ENCODE measurements around the gene RNASET2. TPM values are rescaled to one million over a fixed set of nuclear protein-coding genes. Genes with fewer than 3 reads are reported as not detected.
A peak's percentile ranks its signal among the peaks of the same experiment; 100 is the strongest.

Gene RNASET2
- total and polyA plus RNA-seq, 2 experiments from 2014 or later = 144 to 266 TPM

DNA sequence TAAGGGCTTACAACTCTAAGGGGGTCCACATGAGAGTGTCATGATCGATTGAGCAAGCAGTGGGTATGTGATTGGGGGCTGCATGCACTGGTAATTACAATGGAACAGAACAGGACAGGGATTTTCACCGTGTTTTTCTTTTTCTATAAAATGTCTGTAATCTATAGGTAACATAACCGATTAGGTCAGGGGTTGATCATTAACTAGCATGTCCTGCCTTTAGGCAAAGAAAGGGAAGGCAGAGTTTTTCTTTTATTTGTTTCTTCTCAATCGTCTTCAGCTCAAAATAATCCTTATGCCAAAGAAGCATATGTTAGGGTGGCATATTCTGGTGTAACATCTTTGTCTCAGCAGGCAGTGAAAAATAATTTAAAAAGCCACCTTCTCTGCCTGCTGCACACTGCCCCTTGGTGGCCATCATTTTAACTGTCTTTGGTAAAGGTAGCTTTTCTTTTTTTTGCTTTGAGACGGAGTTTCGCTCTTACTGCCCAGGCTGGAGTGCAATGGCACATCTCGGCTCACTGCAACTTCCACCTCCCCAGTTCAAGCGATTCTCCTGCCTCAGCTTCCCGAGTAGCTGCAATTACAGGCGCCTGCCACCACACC lies 33.2 kb upstream of the RNASET2 start:
- TF ChIP-seq, protein P1, sequence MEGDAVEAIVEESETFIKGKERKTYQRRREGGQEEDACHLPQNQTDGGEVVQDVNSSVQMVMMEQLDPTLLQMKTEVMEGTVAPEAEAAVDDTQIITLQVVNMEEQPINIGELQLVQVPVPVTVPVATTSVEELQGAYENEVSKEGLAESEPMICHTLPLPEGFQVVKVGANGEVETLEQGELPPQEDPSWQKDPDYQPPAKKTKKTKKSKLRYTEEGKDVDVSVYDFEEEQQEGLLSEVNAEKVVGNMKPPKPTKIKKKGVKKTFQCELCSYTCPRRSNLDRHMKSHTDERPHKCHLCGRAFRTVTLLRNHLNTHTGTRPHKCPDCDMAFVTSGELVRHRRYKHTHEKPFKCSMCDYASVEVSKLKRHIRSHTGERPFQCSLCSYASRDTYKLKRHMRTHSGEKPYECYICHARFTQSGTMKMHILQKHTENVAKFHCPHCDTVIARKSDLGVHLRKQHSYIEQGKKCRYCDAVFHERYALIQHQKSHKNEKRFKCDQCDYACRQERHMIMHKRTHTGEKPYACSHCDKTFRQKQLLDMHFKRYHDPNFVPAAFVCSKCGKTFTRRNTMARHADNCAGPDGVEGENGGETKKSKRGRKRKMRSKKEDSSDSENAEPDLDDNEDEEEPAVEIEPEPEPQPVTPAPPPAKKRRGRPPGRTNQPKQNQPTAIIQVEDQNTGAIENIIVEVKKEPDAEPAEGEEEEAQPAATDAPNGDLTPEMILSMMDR (IDR thresholded peaks at IDR 0.05; ENCODE audit: poor library complexity) = peak; percentile 46
- TF ChIP-seq EZH2 (IDR thresholded peaks at IDR 0.05; ENCODE audit: borderline replicate concordance) (no peak), EZH2phosphoT487 (IDR thresholded peaks at IDR 0.05; ENCODE audit: low read depth, severe bottlenecking, unreplicated experiment) (no peak)
- H3K4me1 ChIP-seq (ENCODE audit: insufficient read depth) = peaks cover 4% of the 10 kb centered on the region
- no peaks in the 10 kb centered on the region for H3K9me2 ChIP-seq (replicated peaks; ENCODE audit: insufficient read depth)
- DNase-seq (ENCODE audit: low spot score) = peak; percentile 36
- no peak overlapping the region for H3K4me2 ChIP-seq
- H2AFZ ChIP-seq = no peak overlapping the region
- H3K27ac ChIP-seq = no peak overlapping the region
- H3K27me3 ChIP-seq = no peaks in the 10 kb centered on the region
- H3K9me3 ChIP-seq (ENCODE audit: low read depth) = no peaks in the 10 kb centered on the region
- no peaks in the 10 kb centered on the region for H4K20me1 ChIP-seq (ENCODE audit: insufficient read depth, poor library complexity, severe bottlenecking)
- no peaks in the 10 kb centered on the region for H3K36me3 ChIP-seq (replicated peaks; ENCODE audit: insufficient read depth, low read depth)
- WGBS (ENCODE audit: low lambda C conversion rate, missing lambda C conversion rate) = 53% methylated on average over 7 of the region's 10 CpGs
- peaks cover 3% of the 10 kb centered on the region for H3K79me2 ChIP-seq
- H3K4me3 ChIP-seq = no peak overlapping the region

DNA sequence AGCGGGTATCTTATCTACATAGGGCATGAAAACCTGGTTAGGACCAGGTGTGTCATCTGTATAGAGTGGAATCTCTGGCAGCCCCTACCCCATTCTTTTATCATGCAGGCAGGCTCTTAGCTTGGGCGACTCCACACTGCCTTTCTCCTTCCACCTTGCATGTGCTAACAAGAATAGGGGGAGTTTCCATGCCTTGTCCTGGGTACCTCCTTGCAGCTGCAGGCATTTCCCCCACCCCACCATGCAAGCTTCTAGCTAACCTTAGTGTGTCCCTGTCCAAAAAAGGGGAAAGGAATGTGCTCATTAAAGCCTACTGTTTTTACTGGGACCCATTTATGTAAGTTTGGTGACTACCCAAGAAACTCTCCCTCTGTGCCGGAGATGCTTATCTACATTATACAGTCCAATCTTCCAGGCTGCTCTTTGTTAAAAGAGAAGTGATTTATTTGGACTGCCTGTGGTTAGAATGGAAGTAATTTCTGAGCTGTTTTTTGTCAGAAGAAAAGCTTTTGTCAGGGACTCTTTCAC lies 32.4 kb upstream of the RNASET2 start:
- Histone ChIP-seq H3K36me3 (replicated peaks; ENCODE audit: insufficient read depth, low read depth) (no peaks in the 10 kb centered on the region), H2AFZ (no peak overlapping the region), H3K27me3 (no peaks in the 10 kb centered on the region), H3K79me2 (peaks cover 3% of the 10 kb centered on the region), H4K20me1 (ENCODE audit: insufficient read depth, poor library complexity, severe bottlenecking) (no peaks in the 10 kb centered on the region), H3K27ac (peak overlapping the region; percentile 51), H3K4me2 (peak overlapping the region; percentile 53), H3K9me2 (replicated peaks; ENCODE audit: insufficient read depth) (no peaks in the 10 kb centered on the region), H3K4me3 (no peak overlapping the region), H3K9me3 (ENCODE audit: low read depth) (no peaks in the 10 kb centered on the region), H3K4me1 (ENCODE audit: insufficient read depth) (peaks cover 4% of the 10 kb centered on the region)
- DNase-seq (ENCODE audit: low spot score) = no peak
- WGBS (ENCODE audit: low lambda C conversion rate, missing lambda C conversion rate) = 45% methylated on average over 3 of the region's 3 CpGs
- TF ChIP-seq EZH2 (IDR thresholded peaks at IDR 0.05; ENCODE audit: borderline replicate concordance) (no peak), EZH2phosphoT487 (IDR thresholded peaks at IDR 0.05; ENCODE audit: low read depth, severe bottlenecking, unreplicated experiment) (no peak)
- TF ChIP-seq, protein P1 (IDR thresholded peaks at IDR 0.05; ENCODE audit: poor library complexity) = no peak

DNA sequence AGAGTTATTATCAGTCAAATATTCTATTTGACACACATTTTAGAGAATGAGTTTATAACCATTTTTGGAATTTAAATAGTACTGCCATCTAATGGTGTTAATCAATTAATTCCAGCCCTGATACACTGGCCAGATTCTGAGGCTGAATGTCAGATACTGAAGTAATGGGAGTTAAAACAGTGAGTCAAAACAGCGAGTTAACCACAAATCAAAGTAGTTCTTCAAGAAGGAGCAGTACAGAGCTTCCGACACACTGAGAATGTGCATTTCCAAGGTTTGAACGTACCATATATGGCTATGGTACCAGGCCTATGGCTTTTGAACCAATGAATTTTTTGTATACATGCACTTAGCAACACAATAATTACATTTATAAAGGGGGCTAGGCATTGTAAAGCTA lies 31.6 kb upstream of the RNASET2 start:
- no peak for DNase-seq (ENCODE audit: low spot score)
- no peak overlapping the region for H2AFZ ChIP-seq
- H3K9me2 ChIP-seq (replicated peaks; ENCODE audit: insufficient read depth) = no peaks in the 10 kb centered on the region
- no peaks in the 10 kb centered on the region for H4K20me1 ChIP-seq (ENCODE audit: insufficient read depth, poor library complexity, severe bottlenecking)
- no peaks in the 10 kb centered on the region for H3K9me3 ChIP-seq (ENCODE audit: low read depth)
- H3K27ac ChIP-seq = peak overlapping the region; percentile 51
- TF ChIP-seq EZH2 (IDR thresholded peaks at IDR 0.05; ENCODE audit: borderline replicate concordance) (no peak), EZH2phosphoT487 (IDR thresholded peaks at IDR 0.05; ENCODE audit: low read depth, severe bottlenecking, unreplicated experiment) (no peak)
- TF ChIP-seq, protein P1 (IDR thresholded peaks at IDR 0.05; ENCODE audit: poor library complexity) = no peak
- H3K4me1 ChIP-seq (ENCODE audit: insufficient read depth) = peaks cover 4% of the 10 kb centered on the region
- no peaks in the 10 kb centered on the region for H3K36me3 ChIP-seq (replicated peaks; ENCODE audit: insufficient read depth, low read depth)
- 76% methylated on average over 3 of the region's 3 CpGs for WGBS (ENCODE audit: low lambda C conversion rate, missing lambda C conversion rate)
- peaks cover 3% of the 10 kb centered on the region for H3K79me2 ChIP-seq
- no peak overlapping the region for H3K4me3 ChIP-seq
- H3K4me2 ChIP-seq = no peak overlapping the region
- no peaks in the 10 kb centered on the region for H3K27me3 ChIP-seq

Measured in hepatocyte (in vitro differentiated cells).